ENCODE measurements around the gene FTCDNL1. TPM values are rescaled to one million over a fixed set of nuclear protein-coding genes. Genes with fewer than 3 reads are reported as not detected.

FTCDNL1 gene
- total and polyA plus RNA-seq, 2 of the 13 experiments (the other 11 are each of a cell fraction or from before 2014, with no cell fraction given): 0.98 to 1.4 TPM

GRCh38 chr2:199810422-199811171 is 40.4 kb downstream of the FTCDNL1 start:
- POLR2A ChIA-PET: no interaction called here
- FAIRE-seq: no peak

GRCh38 chr2:199807966-199808365 is 43.0 kb downstream of the FTCDNL1 start:
- Histone ChIP-seq H3K27ac (ENCODE audit: extremely low read length, insufficient read depth, low read length) (no peak overlapping the region), H2AFZ (ENCODE audit: low read length) (no peak overlapping the region), H4K20me1 (ENCODE audit: insufficient read depth, low read length) (no peaks in the 10 kb centered on the region), H3K4me1 (ENCODE audit: insufficient read depth, low read length) (peaks cover 12% of the 10 kb centered on the region), H3K27me3 (ENCODE audit: control insufficient read depth in 1 of 2, insufficient read depth in 2 of 2, low read length in 2 of 2) (no peaks in the 10 kb centered on the region), H3K4me2 (ENCODE audit: low read depth, low read length) (no peak overlapping the region), H3K79me2 (ENCODE audit: insufficient read depth, low read length) (no peaks in the 10 kb centered on the region), H3K9me3 (ENCODE audit: low read length) (no peaks in the 10 kb centered on the region), H3K4me3 (replicated peaks in 1 of 3; ENCODE audit: insufficient read depth in 1 of 3, low read depth in 2 of 3, low read length in 3 of 3) (no peak overlapping the region), H3K9ac (ENCODE audit: insufficient read depth, low read depth, low read length) (no peak overlapping the region), H3K36me3 (replicated peaks in 1 of 2; ENCODE audit: control insufficient read depth in 1 of 2, insufficient read depth in 2 of 2, low read length in 2 of 2) (no peaks in the 10 kb centered on the region)
- FAIRE-seq (no peak), DNase-seq (ENCODE audit: low spot score) (no peak), ATAC-seq (no peak)
- ChIA-PET POLR2A (no interaction called here), CTCF (ENCODE audit: low intra/inter-chr PET ratio, low total read pairs) (no interaction called here)
- in situ Hi-C loops (cut with HindIII; ENCODE audit: extremely low pct_ligation_motif_present, low pct_unique_long_range_greater_than_20kb) (no loop called here), intact Hi-C loops (cut with micrococcal nuclease; ENCODE audit: unreplicated experiment) (no loop called here)
- TF ChIP-seq ZNF530 (CRISPR knock-in tag; IDR thresholded peaks at IDR 0.05; ENCODE audit: low read depth) (no peak), JUN (CRISPR knock-in tag; IDR thresholded peaks at IDR 0.05) (no peak), HBP1 (CRISPR knock-in tag; IDR thresholded peaks at IDR 0.05; ENCODE audit: low read depth) (no peak), CTCF (CRISPR knock-in tag; IDR thresholded peaks at IDR 0.05) (no peak), MBNL3 (CRISPR knock-in tag; conservative IDR thresholded peaks at IDR 0.05) (no peak), ZNF260 (CRISPR knock-in tag; IDR thresholded peaks at IDR 0.05; ENCODE audit: borderline replicate concordance, low read depth) (no peak), NCOA2 (CRISPR knock-in tag; IDR thresholded peaks at IDR 0.05) (no peak)
- no TSS peak for BruUV-seq (replicated peaks)

More at GRCh38 chr2:199810422-199811171, 40.4 kb downstream of the FTCDNL1 start:
- Histone ChIP-seq H3K9ac (ENCODE audit: insufficient read depth, low read depth, low read length) (no peak overlapping the region), H3K4me3 (replicated peaks in 1 of 3; ENCODE audit: insufficient read depth in 1 of 3, low read depth in 2 of 3, low read length in 3 of 3) (no peak overlapping the region), H4K20me1 (ENCODE audit: insufficient read depth, low read length) (no peaks in the 10 kb centered on the region), H2AFZ (ENCODE audit: low read length) (no peak overlapping the region), H3K36me3 (replicated peaks in 1 of 2; ENCODE audit: control insufficient read depth in 1 of 2, insufficient read depth in 2 of 2, low read length in 2 of 2) (no peaks in the 10 kb centered on the region), H3K4me2 (ENCODE audit: low read depth, low read length) (no peak overlapping the region), H3K4me1 (ENCODE audit: insufficient read depth, low read length) (peaks cover 12% of the 10 kb centered on the region), H3K79me2 (ENCODE audit: insufficient read depth, low read length) (no peaks in the 10 kb centered on the region), H3K9me3 (ENCODE audit: low read length) (no peaks in the 10 kb centered on the region), H3K27me3 (ENCODE audit: control insufficient read depth in 1 of 2, insufficient read depth in 2 of 2, low read length in 2 of 2) (no peaks in the 10 kb centered on the region), H3K27ac (ENCODE audit: extremely low read length, insufficient read depth, low read length) (no peak overlapping the region)
- TF ChIP-seq CENPT (CRISPR knock-in tag; IDR thresholded peaks at IDR 0.05; ENCODE audit: low read depth) (no peak), ELF4 (CRISPR knock-in tag; IDR thresholded peaks at IDR 0.05; ENCODE audit: borderline replicate concordance) (no peak), TBL1XR1 (IDR thresholded peaks at IDR 0.05; ENCODE audit: borderline replicate concordance, low read length, partially characterized antibody) (no peak), ZNF766 (CRISPR knock-in tag; IDR thresholded peaks at IDR 0.05; ENCODE audit: borderline replicate concordance) (no peak), BRF2 (CRISPR knock-in tag; IDR thresholded peaks at IDR 0.05) (no peak), RCOR2 (CRISPR knock-in tag; IDR thresholded peaks at IDR 0.05) (no peak), KDM1A (CRISPR knock-in tag; IDR thresholded peaks at IDR 0.05) (no peak)
- CTCF ChIA-PET (ENCODE audit: low intra/inter-chr PET ratio, low total read pairs): no interaction called here
- in situ Hi-C loops (cut with HindIII; ENCODE audit: extremely low pct_ligation_motif_present, low pct_unique_long_range_greater_than_20kb): no loop called here
- no TSS peak for BruUV-seq (replicated peaks)
- ATAC-seq (no peak), DNase-seq (ENCODE audit: low spot score) (no peak)
- intact Hi-C loops (cut with micrococcal nuclease; ENCODE audit: unreplicated experiment): no loop called here
- WGBS (ENCODE audit: low lambda C conversion rate): 30% methylated on average over 7 of the region's 7 CpGs
